HepG2 (cell line): ENCODE data around the gene IQCK. TPM values are rescaled to one million over a fixed set of nuclear protein-coding genes. Genes with fewer than 3 reads are reported as not detected.
A peak's percentile ranks its signal among the peaks of the same experiment; 100 is the strongest.

ENCODE experiments used
- ATAC-seq: fragments of 200-7000 bp; cut with Tn5 transposase; 3 replicates; pipeline ENCODE4 v1.9.1; 2020; ENCODE audit warnings: mild to moderate bottlenecking, moderate library complexity
- BruUV-seq: library from RNA; stranded (reverse); fragments of 400-500 nt; replicated peaks from 2 replicates; lab custom pipeline; 2021; lab: Mats Ljungman, UMichigan
- CTCF ChIA-PET: fragments of 300-600 bp; formaldehyde crosslinking; extraction: SDS; loops from one replicate; lab custom pipeline; 2021; ENCODE audit warnings: low total read pairs, inconsistent platforms, low intra/inter-chr PET ratio; lab: Yijun Ruan, JAX
- POLR2A ChIA-PET: fragments of 350-600 bp; sonication (Branson Sonifier 250); formaldehyde crosslinking; loops from one replicate; lab custom pipeline; 2020; ENCODE audit warnings: antibody characterized with exemption, inconsistent platforms; lab: Yijun Ruan, JAX
- DNase-seq: peaks from one replicate; pipeline ENCODE4 v3.0.0-alpha.2; 2015; ENCODE audit warnings: low spot score
- FAIRE-seq: peaks from 3 replicates; lab custom pipeline; 2011; peaks lifted over from hg19 to GRCh38; lab: Jason Lieb, UNC
- H2AFZ ChIP-seq: one replicate; pipeline ENCODE4 v1.6.1; 2011; ENCODE audit warnings: low read length, inconsistent platforms
- H3K27ac ChIP-seq: fragments of 300-600 bp; 3 replicates; pipeline ENCODE4 v1.8.0; 2011; ENCODE audit warnings: mixed run types, mild to moderate bottlenecking, mixed read lengths, low read length, inconsistent platforms; ENCODE audit not compliant: insufficient read depth; ENCODE audit errors: extremely low read length
- H3K27me3 ChIP-seq, 2 experiments: fragments of 200-600 bp in 1 of 2; 2 replicates in 1 of 2; 3 replicates in 1 of 2; pipeline versions ENCODE4 v1.6.0 to v1.8.0; 2011; ENCODE audit warnings: low read length in 2 of 2, mild to moderate bottlenecking in 2 of 2, moderate library complexity in 2 of 2, inconsistent platforms in 1 of 2; ENCODE audit not compliant: insufficient read depth in 2 of 2, control insufficient read depth in 1 of 2
- H3K36me3 ChIP-seq, 2 experiments: fragments of 200-600 bp in 1 of 2; replicated peaks in 1 of 2; 2 replicates in 1 of 2; 3 replicates in 1 of 2; pipeline versions ENCODE4 v1.5.1 to v1.8.0; 2011; ENCODE audit warnings: low read length in 2 of 2, inconsistent platforms in 1 of 2; ENCODE audit not compliant: insufficient read depth in 2 of 2, control insufficient read depth in 1 of 2
- H3K4me1 ChIP-seq: 2 replicates; pipeline ENCODE4 v1.5.1; 2012; ENCODE audit warnings: low read length, inconsistent platforms; ENCODE audit not compliant: insufficient read depth
- H3K4me2 ChIP-seq: 2 replicates; pipeline ENCODE4 v1.6.0; 2011; ENCODE audit warnings: low read depth, low read length, inconsistent platforms
- H3K4me3 ChIP-seq, 3 experiments: fragments of 200-600 bp in 1 of 3; sonication (generic), shearing (Covaris generic) in 1 of 3; replicated peaks in 1 of 3; 2 replicates each; pipeline ENCODE4 v1.5.1; 2011 to 2016; ENCODE audit warnings: low read length in 3 of 3, inconsistent platforms in 2 of 3, low read depth in 2 of 3, mild to moderate bottlenecking in 2 of 3, control low read depth in 1 of 3, mixed read lengths in 1 of 3; ENCODE audit not compliant: insufficient read depth in 1 of 3
- H3K79me2 ChIP-seq: one replicate; pipeline ENCODE4 v1.6.1; 2011; ENCODE audit warnings: low read length, inconsistent platforms; ENCODE audit not compliant: insufficient read depth
- H3K9ac ChIP-seq: 2 replicates; pipeline ENCODE4 v1.6.0; 2011; ENCODE audit warnings: mild to moderate bottlenecking, low read depth, low read length, inconsistent platforms; ENCODE audit not compliant: insufficient read depth
- H3K9me3 ChIP-seq: 2 replicates; pipeline ENCODE4 v1.5.1; 2012; ENCODE audit warnings: mild to moderate bottlenecking, low read length
- H4K20me1 ChIP-seq: 2 replicates; pipeline ENCODE4 v1.6.0; 2011; ENCODE audit warnings: inconsistent platforms, mild to moderate bottlenecking, low read length, moderate library complexity; ENCODE audit not compliant: insufficient read depth
- HOXA7 ChIP-seq: sonication (generic); formaldehyde crosslinking; IDR thresholded peaks from 2 replicates; pipeline ENCODE4 v1.8.1; 2022; ENCODE audit warnings: mild to moderate bottlenecking, missing genetic modification reagents, moderate library complexity
- MIXL1 ChIP-seq: IDR thresholded peaks from 2 replicates; pipeline ENCODE4 v1.6.1; 2016
- RBM39 ChIP-seq: fragments of 200-400 bp; formaldehyde crosslinking; IDR thresholded peaks from one replicate; pipeline ENCODE4 v1.6.1; 2018; ENCODE audit warnings: antibody characterized with exemption, mild to moderate bottlenecking, low read depth, low read length; ENCODE audit not compliant: poor library complexity, severe bottlenecking
- SRSF4 ChIP-seq: fragments of 200-400 bp; formaldehyde crosslinking; IDR thresholded peaks from one replicate; pipeline ENCODE4 v1.6.1; 2018; ENCODE audit warnings: mild to moderate bottlenecking, low read depth, low read length, moderate library complexity; ENCODE audit not compliant: poor library complexity, severe bottlenecking
- TOPORS ChIP-seq: sonication (generic); formaldehyde crosslinking; IDR thresholded peaks from 2 replicates; pipeline ENCODE4 v1.8.0; 2023; ENCODE audit warnings: mild to moderate bottlenecking, missing genetic modification reagents
- ZBTB38 ChIP-seq: sonication (generic); formaldehyde crosslinking; IDR thresholded peaks from 2 replicates; pipeline ENCODE4 v1.5.1; 2020; ENCODE audit warnings: mild to moderate bottlenecking, missing genetic modification reagents
- ZNF619 ChIP-seq: sonication (generic); formaldehyde crosslinking; IDR thresholded peaks from 2 replicates; pipeline ENCODE4 v1.4.0; 2020; ENCODE audit warnings: mild to moderate bottlenecking, missing genetic modification reagents
- ZNF792 ChIP-seq: IDR thresholded peaks from 2 replicates; pipeline ENCODE4 v1.6.1; 2016
- WGBS: methylation state at CpG from one replicate; pipeline ENCODE4 v1.1.6; 2017; ENCODE audit warnings: low lambda C conversion rate; 5-methylcytosine and 5-hydroxymethylcytosine counted together
- in situ Hi-C: cut with HindIII; loops from 2 replicates; pipeline ENCODE4 v1.10.0; 2017; ENCODE audit warnings: low pct_unique_long_range_greater_than_20kb; ENCODE audit not compliant: extremely low pct_ligation_motif_present
- intact Hi-C: fragments of 100-400 bp; cut with micrococcal nuclease; formaldehyde crosslinking; loops from one replicate; pipeline ENCODE4 v1.10.0; 2022; ENCODE audit not compliant: unreplicated experiment
- polyA plus RNA-seq, 8 experiments: library from polyadenylated mRNA; depleted of rRNA in 3 of 8; stranded (reverse) in 7 of 8; unstranded in 1 of 8; fragments of >200 nt; fragmentation: Illumina TruSeq in 4 of 8; extraction: Trizol in 4 of 8; gene quantifications; 2 replicates each; pipeline versions ENCODE4 v1.2.1 to v1.2.3, GENCODE V29; 2011 to 2016; ENCODE audit warnings: low read depth in 4 of 8, missing spikeins in 1 of 8, mixed read lengths in 1 of 8; ENCODE audit not compliant: insufficient read depth in 1 of 8
- total RNA-seq, 5 experiments: library from RNA; depleted of rRNA; stranded (reverse); fragments of >200 nt; fragmentation: Illumina TruSeq; extraction: Trizol; gene quantifications; 2 replicates each; pipeline ENCODE4 v1.2.3, GENCODE V29; 2016; ENCODE audit warnings: low read depth in 1 of 5
- TF ChIP-seq, protein P1 (sequence below): sonication (generic); formaldehyde crosslinking; IDR thresholded peaks from 2 replicates; pipeline ENCODE4 v1.4.0; 2020; ENCODE audit warnings: missing genetic modification reagents
- TF ChIP-seq, protein P2 (sequence below): IDR thresholded peaks from 2 replicates; pipeline ENCODE4 v1.6.1; 2018; ENCODE audit warnings: missing genetic modification reagents, mild to moderate bottlenecking, missing compliant biosample characterization
- TF ChIP-seq, protein P3 (sequence below): sonication (generic); formaldehyde crosslinking; IDR thresholded peaks from 2 replicates; pipeline ENCODE4 v1.5.0; 2020; ENCODE audit warnings: mild to moderate bottlenecking, missing genetic modification reagents, moderate library complexity

IQCK gene
- total and polyA plus RNA-seq, 2 of the 13 experiments (the other 11 are each of a cell fraction or from before 2014, with no cell fraction given), result 5.1 to 7.3 TPM

DNA sequence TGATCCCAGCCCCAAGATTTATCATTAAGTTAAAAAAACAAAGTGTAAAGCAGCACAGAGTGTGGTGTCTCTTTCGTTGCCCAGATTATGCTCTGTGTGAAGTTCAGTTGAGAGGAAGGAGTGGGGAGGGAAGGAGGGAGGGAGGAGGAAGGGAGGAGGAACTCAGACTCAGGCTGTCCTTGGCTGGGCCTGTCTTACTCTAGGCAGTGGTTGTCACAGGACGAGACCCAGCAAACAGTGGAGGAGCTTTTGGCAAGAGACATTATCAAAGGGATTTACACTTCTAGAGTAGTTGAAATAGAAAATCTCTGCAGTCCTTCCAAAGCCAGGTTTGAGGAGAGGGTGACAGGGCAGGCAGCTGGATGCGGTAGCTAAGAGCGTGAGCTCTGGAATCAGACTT, 27.9 kb upstream of the IQCK start:
- TF ChIP-seq HOXA7 (CRISPR knock-in tag) (no peak), TOPORS (CRISPR knock-in tag) (no peak), ZNF619 (CRISPR knock-in tag) (no peak), RBM39 (no peak)
- TF ChIP-seq, protein P1, sequence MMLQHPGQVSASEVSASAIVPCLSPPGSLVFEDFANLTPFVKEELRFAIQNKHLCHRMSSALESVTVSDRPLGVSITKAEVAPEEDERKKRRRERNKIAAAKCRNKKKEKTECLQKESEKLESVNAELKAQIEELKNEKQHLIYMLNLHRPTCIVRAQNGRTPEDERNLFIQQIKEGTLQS, result no peak
- TF ChIP-seq, protein P2, sequence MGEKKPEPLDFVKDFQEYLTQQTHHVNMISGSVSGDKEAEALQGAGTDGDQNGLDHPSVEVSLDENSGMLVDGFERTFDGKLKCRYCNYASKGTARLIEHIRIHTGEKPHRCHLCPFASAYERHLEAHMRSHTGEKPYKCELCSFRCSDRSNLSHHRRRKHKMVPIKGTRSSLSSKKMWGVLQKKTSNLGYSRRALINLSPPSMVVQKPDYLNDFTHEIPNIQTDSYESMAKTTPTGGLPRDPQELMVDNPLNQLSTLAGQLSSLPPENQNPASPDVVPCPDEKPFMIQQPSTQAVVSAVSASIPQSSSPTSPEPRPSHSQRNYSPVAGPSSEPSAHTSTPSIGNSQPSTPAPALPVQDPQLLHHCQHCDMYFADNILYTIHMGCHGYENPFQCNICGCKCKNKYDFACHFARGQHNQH (CRISPR knock-in tag), result no peak
- intact Hi-C loops (no loop called here), in situ Hi-C loops (no loop called here)
- FAIRE-seq, result no peak
- Histone ChIP-seq H3K27ac (no peak overlapping the region), H3K36me3 (no peaks in the 10 kb centered on the region), H4K20me1 (no peaks in the 10 kb centered on the region), H3K27me3 (no peaks in the 10 kb centered on the region), H3K9me3 (no peaks in the 10 kb centered on the region), H3K79me2 (no peaks in the 10 kb centered on the region), H3K4me3 (no peak overlapping the region), H3K4me1 (no peaks in the 10 kb centered on the region), H2AFZ (no peak overlapping the region), H3K9ac (no peak overlapping the region), H3K4me2 (no peak overlapping the region)
- POLR2A ChIA-PET, result no interaction called here
- BruUV-seq, result no TSS peak
- no peak for ATAC-seq
- CTCF ChIA-PET, result no interaction called here
- DNase-seq, result no peak
- WGBS, result 84% methylated on average over 4 of the region's 4 CpGs

DNA sequence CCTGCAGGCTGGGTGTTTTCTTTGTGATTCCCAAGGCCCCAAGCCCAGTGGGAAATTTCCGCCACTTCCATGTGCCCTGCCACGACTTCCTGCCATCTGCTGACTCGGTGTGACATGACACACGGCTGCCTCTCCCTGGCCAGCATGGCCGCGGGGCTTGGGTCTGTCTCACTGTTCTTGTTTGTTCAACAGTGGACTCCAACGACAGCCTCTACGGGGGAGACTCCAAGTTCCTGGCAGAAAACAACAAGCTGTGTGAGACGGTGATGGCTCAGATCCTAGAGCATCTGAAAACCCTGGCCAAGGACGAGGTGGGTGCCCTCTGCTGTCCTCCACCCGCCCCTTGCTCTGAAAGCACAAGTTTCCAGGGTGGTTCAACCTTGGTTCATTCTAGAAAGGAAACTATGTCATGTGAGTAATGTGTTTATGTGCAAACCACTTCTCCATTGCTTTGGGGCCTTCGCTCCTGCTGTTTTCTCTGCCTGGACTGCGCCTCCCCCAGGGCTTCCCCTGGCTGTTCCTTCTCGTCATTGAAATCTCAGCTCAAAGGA, 26.8 kb upstream of the IQCK start:
- no peaks in the 10 kb centered on the region for H4K20me1 ChIP-seq
- H3K9ac ChIP-seq, result no peak overlapping the region
- in situ Hi-C loops, result no loop called here
- FAIRE-seq (no peak), DNase-seq (no peak), ATAC-seq (peak; percentile 28)
- POLR2A ChIA-PET, result no interaction called here
- H3K4me3 ChIP-seq, result no peak overlapping the region
- BruUV-seq, result no TSS peak
- no peaks in the 10 kb centered on the region for H3K36me3 ChIP-seq
- H3K27me3 ChIP-seq, result no peaks in the 10 kb centered on the region
- no peaks in the 10 kb centered on the region for H3K9me3 ChIP-seq
- no peak overlapping the region for H3K4me2 ChIP-seq
- no peaks in the 10 kb centered on the region for H3K4me1 ChIP-seq
- H2AFZ ChIP-seq, result no peak overlapping the region
- H3K79me2 ChIP-seq, result no peaks in the 10 kb centered on the region
- 79% methylated on average over 13 of the region's 14 CpGs for WGBS
- intact Hi-C loops, result no loop called here
- no peak overlapping the region for H3K27ac ChIP-seq
- CTCF ChIA-PET, result no interaction called here
- no peak for TF ChIP-seq MIXL1 (CRISPR knock-in tag)
- TF ChIP-seq, protein P3, sequence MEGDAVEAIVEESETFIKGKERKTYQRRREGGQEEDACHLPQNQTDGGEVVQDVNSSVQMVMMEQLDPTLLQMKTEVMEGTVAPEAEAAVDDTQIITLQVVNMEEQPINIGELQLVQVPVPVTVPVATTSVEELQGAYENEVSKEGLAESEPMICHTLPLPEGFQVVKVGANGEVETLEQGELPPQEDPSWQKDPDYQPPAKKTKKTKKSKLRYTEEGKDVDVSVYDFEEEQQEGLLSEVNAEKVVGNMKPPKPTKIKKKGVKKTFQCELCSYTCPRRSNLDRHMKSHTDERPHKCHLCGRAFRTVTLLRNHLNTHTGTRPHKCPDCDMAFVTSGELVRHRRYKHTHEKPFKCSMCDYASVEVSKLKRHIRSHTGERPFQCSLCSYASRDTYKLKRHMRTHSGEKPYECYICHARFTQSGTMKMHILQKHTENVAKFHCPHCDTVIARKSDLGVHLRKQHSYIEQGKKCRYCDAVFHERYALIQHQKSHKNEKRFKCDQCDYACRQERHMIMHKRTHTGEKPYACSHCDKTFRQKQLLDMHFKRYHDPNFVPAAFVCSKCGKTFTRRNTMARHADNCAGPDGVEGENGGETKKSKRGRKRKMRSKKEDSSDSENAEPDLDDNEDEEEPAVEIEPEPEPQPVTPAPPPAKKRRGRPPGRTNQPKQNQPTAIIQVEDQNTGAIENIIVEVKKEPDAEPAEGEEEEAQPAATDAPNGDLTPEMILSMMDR (CRISPR knock-in tag), result 0 out of 2 replicates have a peak, but pooled peaks have one; percentile 10
- peak; percentile 41; the same call in 1 of the 2 replicates for TF ChIP-seq ZBTB38 (CRISPR knock-in tag)
- no peak for TF ChIP-seq SRSF4
- TF ChIP-seq ZNF792, result no peak
